Mucosa of rectum (tissue), 2 donors: ENCODE measurements around the gene SEMA5B.

Experiments used
- H3K27ac ChIP-seq, 2 donors: one replicate each; pipeline ENCODE4 v1.7.0; 2013; ENCODE audit warnings: inconsistent platforms in 2 of 2, low read depth in 2 of 2, low read length in 2 of 2
- H3K27me3 ChIP-seq, 2 donors: one replicate each; pipeline ENCODE4 v1.7.0; 2013; ENCODE audit warnings: low read length in 2 of 2; ENCODE audit not compliant: control insufficient read depth in 2 of 2, insufficient read depth in 2 of 2
- H3K36me3 ChIP-seq, 2 donors: one replicate each; pipeline ENCODE4 v1.7.0; 2013; ENCODE audit warnings: low read length in 2 of 2; ENCODE audit not compliant: control insufficient read depth in 2 of 2, insufficient read depth in 2 of 2
- H3K4me1 ChIP-seq, 2 donors: one replicate each; pipeline ENCODE4 v1.7.0; 2013; ENCODE audit warnings: low read length in 2 of 2, mild to moderate bottlenecking in 1 of 2; ENCODE audit not compliant: control insufficient read depth in 2 of 2, insufficient read depth in 2 of 2
- H3K4me3 ChIP-seq, 2 donors: one replicate each; pipeline ENCODE4 v1.7.0; 2013; ENCODE audit warnings: low read length in 2 of 2
- H3K9ac ChIP-seq, 2 donors: one replicate each; pipeline ENCODE4 v1.7.0; 2013; ENCODE audit warnings: low read length in 2 of 2, low read depth in 1 of 2, mild to moderate bottlenecking in 1 of 2
- H3K9me3 ChIP-seq, 2 donors: one replicate each; pipeline ENCODE4 v1.7.0; 2013; ENCODE audit warnings: low read length in 2 of 2; ENCODE audit not compliant: control insufficient read depth in 2 of 2
- donor health status: healthy.
- donor health status: Normal muscosa, but diverticular disease.

Gene SEMA5B

GRCh38 chr3:122892118-122892960 is 135.2 kb downstream of the SEMA5B start:
- no peaks in the 10 kb centered on the region for H3K36me3 ChIP-seq
- no peaks in the 10 kb centered on the region for H3K4me1 ChIP-seq
- no peak overlapping the region for H3K27ac ChIP-seq
- no peak overlapping the region for H3K9ac ChIP-seq
- no peaks in the 10 kb centered on the region for H3K9me3 ChIP-seq
- H3K27me3 ChIP-seq: no peaks in the 10 kb centered on the region
- no peak overlapping the region for H3K4me3 ChIP-seq

GRCh38 chr3:122890720-122891220 is 136.8 kb downstream of the SEMA5B start:
- H3K36me3 ChIP-seq: no peaks in the 10 kb centered on the region
- no peak overlapping the region for H3K4me3 ChIP-seq
- no peaks in the 10 kb centered on the region for H3K9me3 ChIP-seq
- H3K27ac ChIP-seq: no peak overlapping the region
- H3K4me1 ChIP-seq: no peaks in the 10 kb centered on the region
- no peak overlapping the region for H3K9ac ChIP-seq
- H3K27me3 ChIP-seq: no peaks in the 10 kb centered on the region

DNA sequence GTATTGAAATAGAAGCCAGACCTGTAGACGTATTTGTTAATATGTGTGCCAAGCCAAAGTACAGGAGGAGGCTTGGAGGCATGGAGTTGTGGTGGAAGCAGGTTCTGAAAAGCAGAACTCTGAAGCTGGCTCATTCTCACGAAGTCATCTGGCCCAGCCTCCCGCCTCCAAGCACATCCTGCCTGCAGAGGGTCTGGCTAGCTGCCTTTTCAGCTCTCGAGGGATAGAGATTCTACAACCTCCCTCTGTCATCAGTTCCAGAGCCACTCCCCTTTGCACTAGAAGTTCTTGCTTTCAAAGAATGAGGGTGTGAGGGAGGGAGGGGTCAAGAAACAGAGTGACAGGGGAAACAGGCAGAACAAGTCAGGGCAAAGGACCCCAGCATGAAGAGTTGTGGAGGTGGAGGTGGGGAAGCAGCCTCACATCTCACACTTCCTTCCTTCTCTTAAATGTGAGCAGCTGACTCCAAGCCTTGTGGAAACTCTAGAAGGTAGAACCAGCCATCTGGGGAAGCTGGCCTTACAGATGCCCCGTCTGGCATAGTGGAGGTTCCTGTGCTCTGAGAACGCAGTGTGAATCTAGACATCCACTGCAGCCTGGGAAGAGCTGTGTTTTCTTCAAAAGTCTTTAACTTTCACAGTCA is 137.4 kb downstream of the SEMA5B start:
- H3K4me1 ChIP-seq: no peaks in the 10 kb centered on the region
- H3K36me3 ChIP-seq: no peaks in the 10 kb centered on the region
- H3K9ac ChIP-seq: no peak overlapping the region
- H3K27ac ChIP-seq: no peak overlapping the region
- H3K27me3 ChIP-seq: no peaks in the 10 kb centered on the region
- no peak overlapping the region for H3K4me3 ChIP-seq
- H3K9me3 ChIP-seq: no peaks in the 10 kb centered on the region

DNA sequence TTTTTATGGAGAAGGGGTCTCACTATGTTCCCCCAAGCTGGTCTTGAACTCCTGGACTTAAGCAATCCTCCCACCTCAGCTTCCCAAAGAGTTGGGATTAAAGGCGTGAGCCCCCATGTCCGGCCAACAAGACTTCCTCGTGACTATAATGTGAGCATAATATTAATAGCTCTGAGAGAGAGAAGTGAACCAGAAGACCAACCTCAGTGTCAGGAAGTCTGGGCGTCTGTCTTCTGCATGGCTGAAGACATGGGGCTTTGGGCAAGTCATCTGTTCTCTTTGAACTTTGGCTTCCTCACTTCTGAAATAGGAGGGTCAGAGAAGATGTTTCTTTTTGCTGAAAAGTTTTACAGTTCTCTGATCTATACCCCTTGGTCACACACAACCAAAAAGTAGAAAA is 140.6 kb downstream of the SEMA5B start:
- Histone ChIP-seq H3K9ac (no peak overlapping the region), H3K36me3 (no peaks in the 10 kb centered on the region), H3K27ac (no peak overlapping the region), H3K27me3 (no peaks in the 10 kb centered on the region), H3K4me1 (no peaks in the 10 kb centered on the region), H3K4me3 (no peak overlapping the region), H3K9me3 (no peaks in the 10 kb centered on the region)

DNA sequence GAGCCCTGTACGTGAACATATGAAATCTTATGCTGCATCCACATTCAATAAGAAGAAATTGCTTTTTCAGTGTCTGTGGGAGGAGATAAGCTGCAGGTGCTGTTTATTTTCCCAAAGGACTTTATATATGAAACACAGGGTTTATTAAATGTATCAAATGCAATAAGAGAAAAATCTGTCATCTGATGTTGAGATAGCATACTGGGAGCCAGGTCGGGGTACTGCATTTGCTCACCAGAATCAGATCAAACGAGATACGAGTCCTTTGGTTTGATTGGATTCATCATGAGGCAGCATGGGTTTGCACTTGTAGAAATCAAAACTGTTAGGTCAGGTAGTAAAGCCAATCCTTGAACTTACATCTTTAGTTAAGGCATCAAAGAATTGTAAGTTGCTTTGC is 141.3 kb downstream of the SEMA5B start:
- Histone ChIP-seq H3K9me3 (no peaks in the 10 kb centered on the region), H3K27ac (no peak overlapping the region), H3K4me1 (no peaks in the 10 kb centered on the region), H3K9ac (no peak overlapping the region), H3K4me3 (no peak overlapping the region), H3K36me3 (no peaks in the 10 kb centered on the region), H3K27me3 (no peaks in the 10 kb centered on the region)

- Histone ChIP-seq H3K4me1 (no peaks in the 10 kb centered on the region), H3K9me3 (no peaks in the 10 kb centered on the region)
Measured at GRCh38 chr3:122882361-122882947, 145.1 kb downstream of the SEMA5B start.

DNA sequence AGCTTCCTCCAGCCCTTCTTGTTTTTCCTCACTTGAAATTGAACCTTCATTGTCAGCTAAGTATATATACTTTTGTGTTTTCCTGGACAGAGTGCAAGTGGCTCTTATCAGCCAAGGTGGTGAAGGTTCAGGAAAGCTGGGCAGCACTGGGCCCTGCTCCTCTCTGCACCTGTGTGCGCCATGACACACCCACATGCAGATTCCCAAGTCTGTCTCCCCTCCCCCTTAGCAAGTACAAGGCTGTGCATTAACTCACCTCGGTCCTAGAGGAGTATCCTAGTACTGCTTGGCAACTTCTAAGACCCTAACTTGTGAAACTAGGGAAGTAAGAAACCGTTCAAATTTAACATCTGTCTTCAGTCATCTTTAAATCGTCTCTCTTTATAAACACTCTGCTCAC is 146.9 kb downstream of the SEMA5B start:
- H3K4me1 ChIP-seq: no peaks in the 10 kb centered on the region
- no peak overlapping the region for H3K4me3 ChIP-seq
- no peak overlapping the region for H3K9ac ChIP-seq
- H3K27me3 ChIP-seq: no peaks in the 10 kb centered on the region
- peaks cover 0 to 8% of the 10 kb centered on the region in 2 donors for H3K36me3 ChIP-seq
- no peaks in the 10 kb centered on the region for H3K9me3 ChIP-seq
- no peak overlapping the region for H3K27ac ChIP-seq

More at GRCh38 chr3:122882361-122882947, 145.1 kb downstream of the SEMA5B start:
- Histone ChIP-seq H3K27me3 (no peaks in the 10 kb centered on the region), H3K27ac (no peak overlapping the region), H3K4me3 (no peak overlapping the region), H3K36me3 (peaks cover 0 to 8% of the 10 kb centered on the region in 2 donors), H3K9ac (no peak overlapping the region)

DNA sequence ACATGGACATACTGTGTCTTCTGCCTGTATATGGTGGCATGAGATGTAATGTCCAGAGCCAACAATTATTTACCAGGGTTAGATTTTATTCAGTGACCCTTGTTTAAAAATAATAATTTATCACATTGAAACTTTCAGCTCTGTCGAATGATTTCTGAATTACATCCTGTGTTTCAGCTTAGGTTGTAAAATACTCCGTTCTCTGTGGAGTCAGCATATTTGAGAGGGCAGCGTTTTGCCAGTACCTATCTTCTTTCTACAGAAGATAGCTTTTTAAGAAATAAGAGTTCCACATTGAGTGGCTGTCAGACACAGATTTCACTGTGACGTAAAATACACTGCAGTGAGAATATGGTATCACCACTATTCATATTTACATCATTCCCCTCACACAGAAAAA is 147.4 kb downstream of the SEMA5B start:
- H3K27me3 ChIP-seq: no peaks in the 10 kb centered on the region

DNA sequence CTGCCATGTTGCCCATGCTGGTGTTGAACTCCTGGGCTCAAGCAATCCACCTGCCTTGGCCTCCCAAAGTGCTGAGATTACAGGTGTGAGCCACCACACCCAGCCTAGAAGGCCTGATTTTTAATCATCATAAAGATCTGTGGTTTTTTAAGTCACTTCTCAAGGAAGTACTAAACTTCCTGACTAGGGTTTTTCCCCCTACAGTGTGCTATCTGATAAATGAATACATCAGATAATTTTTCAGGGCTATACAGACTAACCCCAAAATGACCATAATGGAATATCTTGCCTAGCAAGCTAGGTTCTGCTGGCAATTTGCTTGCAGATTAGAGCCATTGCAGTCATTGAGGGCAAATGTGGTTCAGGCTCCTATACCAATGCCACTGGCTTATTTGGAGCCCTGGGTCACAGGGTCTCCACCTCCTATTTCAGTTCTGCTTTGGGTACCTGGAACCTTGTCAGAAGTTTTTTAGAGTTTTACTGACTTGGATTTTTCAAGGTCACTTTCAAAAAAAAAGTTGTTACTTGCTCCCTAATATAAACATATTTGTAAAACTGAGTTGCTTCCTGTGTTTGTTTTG is 151.9 kb downstream of the SEMA5B start:
- Histone ChIP-seq H3K36me3 (peaks cover 0 to 11% of the 10 kb centered on the region in 2 donors), H3K4me3 (no peak overlapping the region), H3K9me3 (no peaks in the 10 kb centered on the region), H3K27ac (no peak overlapping the region), H3K4me1 (no peaks in the 10 kb centered on the region), H3K27me3 (no peaks in the 10 kb centered on the region), H3K9ac (no peak overlapping the region)

More for the DNA sequence above, 147.4 kb downstream of the SEMA5B start:
- Histone ChIP-seq H3K9ac (no peak overlapping the region), H3K4me3 (no peak overlapping the region), H3K4me1 (no peaks in the 10 kb centered on the region), H3K36me3 (peaks cover 0 to 8% of the 10 kb centered on the region in 2 donors), H3K9me3 (no peaks in the 10 kb centered on the region), H3K27ac (no peak overlapping the region)
